Right atrium auricular region (tissue), 2 donors: ENCODE measurements around the gene LINGO4. TPM values are rescaled to one million over a fixed set of nuclear protein-coding genes. Genes with fewer than 3 reads are reported as not detected.

Source experiments
- DNase-seq: peaks from one replicate; pipeline ENCODE4 v3.0.0-alpha.2; 2019; ENCODE audit warnings: low spot score
- H3K27ac ChIP-seq, 2 donors: fragments of 200-600 bp; sonication (generic); 1 replicate in 1 of 2; 2 replicates in 1 of 2; pipeline ENCODE4 v1.5.1; 2016 to 2019
- H3K27me3 ChIP-seq, 2 donors: fragments of 200-600 bp; sonication (generic); one replicate each; pipeline versions ENCODE4 v1.5.1 to v1.6.0; 2017 to 2019
- H3K36me3 ChIP-seq: fragments of 200-600 bp; sonication (generic); one replicate; pipeline ENCODE4 v1.5.1; 2016
- H3K4me1 ChIP-seq, 2 donors: fragments of 200-600 bp; sonication (generic); one replicate each; pipeline versions ENCODE4 v1.5.1 to v1.6.0; 2017 to 2019
- H3K4me3 ChIP-seq, 2 donors: fragments of 200-600 bp; sonication (generic); 1 replicate in 1 of 2; 2 replicates in 1 of 2; pipeline ENCODE4 v1.5.1; 2017 to 2019; ENCODE audit warnings: mild to moderate bottlenecking in 1 of 2, moderate library complexity in 1 of 2
- H3K9me3 ChIP-seq, 2 donors: fragments of 200-600 bp; sonication (generic); one replicate each; pipeline ENCODE4 v1.5.1; 2019
- CTCF ChIP-seq, 2 donors: fragments of 200-600 bp; sonication (generic); IDR thresholded peaks; one replicate each; pipeline ENCODE4 v1.5.1; 2019; ENCODE audit warnings: antibody characterized with exemption in 2 of 2
- total RNA-seq, 2 donors: library from RNA; depleted of rRNA; stranded (reverse); fragments of >200 nt; gene quantifications; one replicate each; pipeline ENCODE4 v1.1.0, GENCODE V29; 2016

LINGO4 gene
- total RNA-seq, 2 donors from 2014 or later: 0.20 to 0.33 TPM

- no peak overlapping the region for H3K4me3 ChIP-seq
- H3K4me1 ChIP-seq: no peaks in the 10 kb centered on the region
- H3K27me3 ChIP-seq: no peaks in the 10 kb centered on the region
- H3K27ac ChIP-seq: no peak overlapping the region
- H3K36me3 ChIP-seq: no peaks in the 10 kb centered on the region
- no peaks in the 10 kb centered on the region for H3K9me3 ChIP-seq
- TF ChIP-seq CTCF (IDR thresholded peaks at IDR 0.05): no peak
- DNase-seq: no peak
Measured at GRCh38 chr1:151799179-151800022, 5.8 kb downstream of the LINGO4 start.

- H3K4me3 ChIP-seq: no peak overlapping the region
- TF ChIP-seq CTCF (IDR thresholded peaks at IDR 0.05): no peak
- H3K36me3 ChIP-seq: no peaks in the 10 kb centered on the region
- H3K9me3 ChIP-seq: no peaks in the 10 kb centered on the region
- H3K27me3 ChIP-seq: no peaks in the 10 kb centered on the region
- no peaks in the 10 kb centered on the region for H3K4me1 ChIP-seq
- no peak overlapping the region for H3K27ac ChIP-seq
- no peak for DNase-seq
Measured at GRCh38 chr1:151798571-151798970, 6.6 kb downstream of the LINGO4 start.

GRCh38 chr1:151790940-151791651, 14.1 kb downstream of the LINGO4 start:
- DNase-seq: no peak
- no peak for TF ChIP-seq CTCF (IDR thresholded peaks at IDR 0.05)
- peak overlapping the region; percentile 76 to 89 for H3K4me3 ChIP-seq
- peaks cover 0 to 14% of the 10 kb centered on the region in 2 donors for H3K4me1 ChIP-seq
- H3K36me3 ChIP-seq: no peaks in the 10 kb centered on the region
- no peaks in the 10 kb centered on the region for H3K9me3 ChIP-seq
- no peaks in the 10 kb centered on the region for H3K27me3 ChIP-seq
- H3K27ac ChIP-seq: peak overlapping the region; percentile 43 to 49

- Histone ChIP-seq H3K4me3 (peak within 1 kb of the TSS; percentile 76 to 89), H3K9me3 (no peaks in the 10 kb centered on the region), H3K4me1 (peaks cover 0 to 14% of the 10 kb centered on the region in 2 donors), H3K27me3 (no peaks in the 10 kb centered on the region), H3K27ac (peak within 1 kb of the TSS; percentile 59 to 61), H3K36me3 (no peaks in the 10 kb centered on the region)
- peak; percentile 13 to 47 for TF ChIP-seq CTCF (IDR thresholded peaks at IDR 0.05)
- DNase-seq: peak; percentile 99
Measured at GRCh38 chr1:151790071-151790939, 14.9 kb downstream of the LINGO4 start, which contains the start of gene TDRKH. TSS of gene TDRKH (minus strand) at chr1:151790500. CDS start at chr1:151783022, 7,478 bp downstream.

- DNase-seq: no peak
- Histone ChIP-seq H3K27ac (no peak overlapping the region), H3K27me3 (no peaks in the 10 kb centered on the region), H3K4me1 (peaks cover 0 to 14% of the 10 kb centered on the region in 2 donors), H3K9me3 (no peaks in the 10 kb centered on the region), H3K36me3 (no peaks in the 10 kb centered on the region), H3K4me3 (no peak overlapping the region)
- no peak for TF ChIP-seq CTCF (IDR thresholded peaks at IDR 0.05)
Measured at GRCh38 chr1:151787689-151788088, 17.5 kb downstream of the LINGO4 start.
